Tibial artery (tissue), 4 donors: ENCODE measurements around the gene PTGER3.
"Not testable (repeated sequence)": the region's sequence is repeated elsewhere in the genome, so short reads cannot be mapped to it uniquely, and the experiment has no call there.

Experiments used
- DNase-seq, 2 donors: peaks; one replicate each; pipeline ENCODE4 v3.0.0-alpha.2; 2019
- H3K27ac ChIP-seq, 2 donors: fragments of 200-600 bp; sonication (generic) in 1 of 2; 1 replicate in 1 of 2; 2 replicates in 1 of 2; pipeline ENCODE4 v1.5.1; 2018 to 2019; ENCODE audit warnings: mild to moderate bottlenecking in 1 of 2
- H3K27me3 ChIP-seq, 2 donors: fragments of 200-600 bp; sonication (generic) in 1 of 2; one replicate each; pipeline versions ENCODE4 v1.5.1 to v1.6.0; 2016 to 2019
- H3K36me3 ChIP-seq, 3 donors: fragments of 200-600 bp; sonication (generic) in 2 of 3; one replicate each; pipeline ENCODE4 v1.5.1; 2016 to 2019; ENCODE audit warnings: mild to moderate bottlenecking in 2 of 3
- H3K4me1 ChIP-seq, 4 donors: fragments of 200-600 bp; sonication (generic) in 2 of 4; 1 replicate in 3 of 4; 2 replicates in 1 of 4; pipeline ENCODE4 v1.5.1; 2016 to 2019
- H3K4me3 ChIP-seq, 2 donors: fragments of 200-600 bp; sonication (generic) in 1 of 2; 1 replicate in 1 of 2; 2 replicates in 1 of 2; pipeline ENCODE4 v1.5.1; 2018 to 2019; ENCODE audit warnings: mild to moderate bottlenecking in 2 of 2
- H3K9me3 ChIP-seq, 3 donors: fragments of 200-600 bp; sonication (generic) in 1 of 3; one replicate each; pipeline ENCODE4 v1.5.1; 2016 to 2019
- CTCF ChIP-seq, 2 experiments: fragments of 200-600 bp in 1 of 2; fragments of 450-650 bp in 1 of 2; IDR thresholded peaks; one replicate each; pipeline ENCODE4 v1.5.1; 2017 to 2019; ENCODE audit warnings: antibody characterized with exemption in 2 of 2, mild to moderate bottlenecking in 1 of 2, moderate library complexity in 1 of 2
- intact Hi-C: fragments of 100-400 bp; cut with DNase I; formaldehyde crosslinking; loops from one replicate; pipeline ENCODE4 v1.15.0; 2023; ENCODE audit warnings: low total_unique reads

The PTGER3 gene

GRCh38 chr1:70992521-70992920 is 55.1 kb downstream of the PTGER3 start:
- intact Hi-C loops = no loop called here
- Histone ChIP-seq H3K27me3 (no peaks in the 10 kb centered on the region), H3K27ac (no peak overlapping the region), H3K4me3 (no peak overlapping the region), H3K4me1 (peaks cover 0 to 27% (median 9%) of the 10 kb centered on the region in 4 donors), H3K36me3 (no peaks in the 10 kb centered on the region), H3K9me3 (no peaks in the 10 kb centered on the region)
- no peak for TF ChIP-seq CTCF (IDR thresholded peaks at IDR 0.05)
- no peak for DNase-seq

GRCh38 chr1:70990469-70991253 is 57.0 kb downstream of the PTGER3 start:
- no peaks in the 10 kb centered on the region for H3K9me3 ChIP-seq
- no peak for DNase-seq
- H3K4me3 ChIP-seq = no peak overlapping the region
- no peak overlapping the region for H3K27ac ChIP-seq
- H3K36me3 ChIP-seq = no peaks in the 10 kb centered on the region
- intact Hi-C loops = no loop called here
- no peak for TF ChIP-seq CTCF (IDR thresholded peaks at IDR 0.05)
- H3K4me1 ChIP-seq = peaks cover 0 to 27% (median 9%) of the 10 kb centered on the region in 4 donors
- H3K27me3 ChIP-seq = no peaks in the 10 kb centered on the region

- H3K27ac ChIP-seq = no peak overlapping the region
- intact Hi-C loops = no loop called here
Measured at GRCh38 chr1:70987497-70987896, 60.1 kb downstream of the PTGER3 start.

GRCh38 chr1:70985776-70986225 is 61.8 kb downstream of the PTGER3 start:
- intact Hi-C loops, H3K27ac ChIP-seq, H3K36me3 ChIP-seq, H3K27me3 ChIP-seq, H3K9me3 ChIP-seq, DNase-seq, H3K4me3 ChIP-seq: not testable (repeated sequence)
- H3K4me1 ChIP-seq = peaks cover 0 to 21% (median 3%) of the 10 kb centered on the region in 4 donors

More at GRCh38 chr1:70987497-70987896, 60.1 kb downstream of the PTGER3 start:
- peaks cover 0 to 27% (median 6%) of the 10 kb centered on the region in 4 donors for H3K4me1 ChIP-seq
- no peaks in the 10 kb centered on the region for H3K9me3 ChIP-seq
- no peak overlapping the region for H3K4me3 ChIP-seq
- no peaks in the 10 kb centered on the region for H3K36me3 ChIP-seq
- no peak for TF ChIP-seq CTCF (IDR thresholded peaks at IDR 0.05)
- H3K27me3 ChIP-seq = no peaks in the 10 kb centered on the region
- no peak for DNase-seq

GRCh38 chr1:70985278-70985677 is 62.3 kb downstream of the PTGER3 start:
- H3K27ac ChIP-seq, H3K4me3 ChIP-seq, H3K36me3 ChIP-seq, DNase-seq, H3K9me3 ChIP-seq, intact Hi-C loops, H3K27me3 ChIP-seq: not testable (repeated sequence)
- peaks cover 0 to 24% (median 3%) of the 10 kb centered on the region in 4 donors for H3K4me1 ChIP-seq

- Histone ChIP-seq H3K4me3 (no peak overlapping the region), H3K9me3 (no peaks in the 10 kb centered on the region), H3K27me3 (no peaks in the 10 kb centered on the region), H3K4me1 (peaks cover 0 to 26% (median 12%) of the 10 kb centered on the region in 4 donors), H3K27ac (no peak overlapping the region), H3K36me3 (no peaks in the 10 kb centered on the region)
- intact Hi-C loops = no loop called here
- TF ChIP-seq CTCF (IDR thresholded peaks at IDR 0.05) = no peak
- DNase-seq = no peak
Measured at GRCh38 chr1:70980361-70980760, 67.3 kb downstream of the PTGER3 start.
